ENCODE results near the gene NRG3.
"Not testable (repeated sequence)": the region's sequence is repeated elsewhere in the genome, so short reads cannot be mapped to it uniquely, and the experiment has no call there.

Gene NRG3

GRCh38 chr10:82040336-82040735 lies 165.3 kb downstream of the NRG3 start:
- no peak overlapping the region for H3K4me3 ChIP-seq (ENCODE audit: low read depth, low read length)
- in situ Hi-C loops (cut with HindIII; ENCODE audit: low sequenced_read_pairs) = no loop called here
- TF ChIP-seq CTCF (IDR thresholded peaks at IDR 0.05; ENCODE audit: low read depth, low read length) = no peak
- no peak for DNase-seq (ENCODE audit: low read depth, low spot score)

- H3K4me3 ChIP-seq (ENCODE audit: low read depth, low read length) = no peak overlapping the region
- in situ Hi-C loops (cut with HindIII; ENCODE audit: low sequenced_read_pairs) = no loop called here
- TF ChIP-seq CTCF (IDR thresholded peaks at IDR 0.05; ENCODE audit: low read depth, low read length) = no peak
Measured at GRCh38 chr10:82041018-82041417, 166.0 kb downstream of the NRG3 start.

GRCh38 chr10:82056391-82056790 lies 181.4 kb downstream of the NRG3 start:
- no peak overlapping the region for H3K4me3 ChIP-seq (ENCODE audit: low read depth, low read length)
- in situ Hi-C loops (cut with HindIII; ENCODE audit: low sequenced_read_pairs) = no loop called here
- no peak for DNase-seq (ENCODE audit: low read depth, low spot score)
- no peak for TF ChIP-seq CTCF (IDR thresholded peaks at IDR 0.05; ENCODE audit: low read depth, low read length)

More at GRCh38 chr10:82041018-82041417, 166.0 kb downstream of the NRG3 start:
- DNase-seq (ENCODE audit: low read depth, low spot score) = no peak

GRCh38 chr10:82067192-82067591 lies 192.2 kb downstream of the NRG3 start:
- H3K4me3 ChIP-seq (ENCODE audit: low read depth, low read length); DNase-seq (ENCODE audit: low read depth, low spot score); in situ Hi-C loops (cut with HindIII; ENCODE audit: low sequenced_read_pairs): not testable (repeated sequence)

GRCh38 chr10:82068501-82068900 lies 193.5 kb downstream of the NRG3 start:
- no peak for TF ChIP-seq CTCF (IDR thresholded peaks at IDR 0.05; ENCODE audit: low read depth, low read length)
- DNase-seq (ENCODE audit: low read depth, low spot score) = no peak
- H3K4me3 ChIP-seq (ENCODE audit: low read depth, low read length) = no peak overlapping the region
- in situ Hi-C loops (cut with HindIII; ENCODE audit: low sequenced_read_pairs) = no loop called here

GRCh38 chr10:82071231-82071630 lies 196.2 kb downstream of the NRG3 start:
- H3K4me3 ChIP-seq (ENCODE audit: low read depth, low read length) = no peak overlapping the region
- no peak for TF ChIP-seq CTCF (IDR thresholded peaks at IDR 0.05; ENCODE audit: low read depth, low read length)
- in situ Hi-C loops (cut with HindIII; ENCODE audit: low sequenced_read_pairs) = no loop called here
- no peak for DNase-seq (ENCODE audit: low read depth, low spot score)

GRCh38 chr10:82072124-82072523 lies 197.1 kb downstream of the NRG3 start:
- DNase-seq (ENCODE audit: low read depth, low spot score) = no peak
- no peak for TF ChIP-seq CTCF (IDR thresholded peaks at IDR 0.05; ENCODE audit: low read depth, low read length)
- in situ Hi-C loops (cut with HindIII; ENCODE audit: low sequenced_read_pairs) = no loop called here
- no peak overlapping the region for H3K4me3 ChIP-seq (ENCODE audit: low read depth, low read length)
